DMS 273 treated with DMSO at 0.1 percent for 48 hours (cell line): Measurements from ENCODE around the gene PAPLN.
A peak's percentile ranks its signal among the peaks of the same experiment; 100 is the strongest.
"Not testable (repeated sequence)": the region's sequence is repeated elsewhere in the genome, so short reads cannot be mapped to it uniquely, and the experiment has no call there.

Experiments
- DNase-seq: peaks from one replicate; lab custom pipeline; 2025; lab: John Stamatoyannopoulos, UW

Gene PAPLN

GRCh38 chr14:73237219-73237785 lies at the start of gene PAPLN:
TSS of gene PAPLN (plus strand) at chr14:73237506. CDS start at chr14:73239779, 2,273 bp downstream.
- no peak for DNase-seq

GRCh38 chr14:73188501-73188911 lies 48.8 kb upstream of the PAPLN start:
- no peak for DNase-seq

DNA sequence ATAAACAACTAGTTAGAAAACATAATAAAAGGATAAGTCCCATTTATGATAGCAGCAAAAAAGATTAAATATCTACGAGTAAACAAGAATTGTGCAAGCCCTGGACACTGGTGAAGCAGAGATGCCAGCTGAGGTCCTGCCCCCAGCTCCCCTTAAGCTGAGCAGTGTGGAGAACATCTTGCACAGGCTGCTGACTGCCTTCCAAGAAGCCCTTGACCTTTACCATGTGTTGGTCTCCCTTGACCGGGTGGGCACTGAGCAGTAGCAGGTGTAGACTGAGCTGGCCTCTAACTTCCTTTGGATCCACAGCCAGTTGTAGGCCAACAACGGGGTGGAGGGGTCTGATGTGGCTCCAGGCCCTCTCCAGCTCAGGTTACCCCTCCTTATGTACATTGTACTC lies 47.7 kb upstream of the PAPLN start:
- no peak for DNase-seq

GRCh38 chr14:73191441-73191840 lies 45.9 kb upstream of the PAPLN start:
- no peak for DNase-seq

GRCh38 chr14:73194306-73194705 lies 43.0 kb upstream of the PAPLN start:
- not testable (repeated sequence) for DNase-seq

DNA sequence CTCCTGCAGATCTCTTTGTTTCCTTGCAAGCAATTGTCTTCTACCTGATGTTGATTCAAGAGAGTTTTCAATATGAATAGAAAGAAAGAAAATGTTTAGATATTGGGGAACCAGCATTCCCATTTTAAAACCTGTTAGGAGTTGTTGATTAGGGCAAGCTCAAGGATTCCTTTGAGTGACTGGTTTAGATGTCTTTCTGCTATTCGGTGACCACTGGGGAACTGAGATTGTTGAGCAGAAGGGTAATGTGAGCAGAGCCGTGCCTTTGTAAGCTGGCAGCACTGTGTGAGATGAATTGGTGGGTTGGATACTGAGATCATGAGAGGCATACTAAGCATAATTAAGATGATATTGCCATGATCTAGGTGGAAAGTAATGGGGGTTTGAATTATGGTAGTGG lies 39.1 kb upstream of the PAPLN start:
- no peak for DNase-seq

- DNase-seq, result no peak
Measured at GRCh38 chr14:73203527-73203926, 33.8 kb upstream of the PAPLN start.

DNA sequence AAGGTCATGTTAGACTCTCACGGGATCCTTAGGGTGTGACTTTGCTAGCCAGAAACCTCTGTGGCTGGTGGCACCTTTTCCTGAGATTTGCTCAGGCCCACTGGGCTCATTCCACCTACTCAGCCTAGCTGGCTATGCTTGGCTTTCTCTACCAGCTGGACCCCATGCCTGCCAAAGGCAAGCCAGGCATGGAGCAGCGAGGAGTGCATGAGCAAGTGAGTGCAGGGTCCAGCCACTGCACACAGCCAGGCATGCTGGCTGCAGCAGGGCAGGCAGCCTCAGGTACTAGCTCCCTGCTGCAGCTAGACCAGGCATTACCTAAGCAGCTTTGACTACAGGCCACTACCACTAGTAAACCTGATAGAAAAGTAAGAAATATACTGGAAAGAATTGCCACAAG lies 29.7 kb upstream of the PAPLN start:
- no peak for DNase-seq

- no peak for DNase-seq
Measured at GRCh38 chr14:73208390-73208789, 28.9 kb upstream of the PAPLN start.

DNA sequence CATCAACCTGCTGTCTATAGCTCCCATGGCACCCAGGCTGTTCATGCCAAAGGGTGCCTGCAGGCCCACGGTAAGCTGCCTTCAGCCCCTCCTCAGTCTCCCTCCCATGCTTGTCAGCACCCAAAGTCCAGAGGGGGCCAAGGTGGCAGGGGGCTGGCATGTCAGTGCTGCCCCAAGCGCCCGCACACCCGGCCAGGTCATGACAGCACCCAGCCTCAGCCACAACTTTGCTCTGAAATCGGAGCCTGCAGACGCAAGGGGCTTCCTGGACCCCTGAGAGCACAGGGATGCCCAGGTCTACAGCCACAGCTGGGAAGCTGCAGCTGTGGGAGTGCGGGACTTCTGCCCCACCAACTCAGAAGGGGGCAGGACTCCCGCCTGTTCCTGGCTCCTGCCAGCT lies 28.5 kb upstream of the PAPLN start:
- no peak for DNase-seq

GRCh38 chr14:73209953-73210352 lies 27.4 kb upstream of the PAPLN start:
- DNase-seq, result no peak

- DNase-seq, result no peak
Measured at GRCh38 chr14:73211251-73212040, 25.9 kb upstream of the PAPLN start.

DNA sequence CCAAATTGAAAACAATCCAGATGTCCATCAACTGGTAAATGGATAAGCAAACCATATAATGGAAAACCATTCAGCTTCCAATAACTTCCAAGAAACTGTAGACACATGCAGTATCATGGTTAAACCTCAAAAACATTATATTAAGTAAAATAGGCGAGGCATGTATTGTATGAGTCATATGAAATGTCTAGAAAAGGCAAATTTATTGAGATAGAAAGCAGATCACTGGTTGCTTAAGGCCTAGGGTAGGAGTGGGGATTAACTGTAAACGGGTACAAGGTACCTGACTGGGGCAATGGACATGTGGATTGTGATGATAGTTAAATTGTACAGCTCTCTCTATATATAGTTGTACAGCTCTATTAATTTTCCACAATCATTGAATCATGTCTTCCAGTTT lies 21.3 kb upstream of the PAPLN start:
- DNase-seq, result no peak

DNA sequence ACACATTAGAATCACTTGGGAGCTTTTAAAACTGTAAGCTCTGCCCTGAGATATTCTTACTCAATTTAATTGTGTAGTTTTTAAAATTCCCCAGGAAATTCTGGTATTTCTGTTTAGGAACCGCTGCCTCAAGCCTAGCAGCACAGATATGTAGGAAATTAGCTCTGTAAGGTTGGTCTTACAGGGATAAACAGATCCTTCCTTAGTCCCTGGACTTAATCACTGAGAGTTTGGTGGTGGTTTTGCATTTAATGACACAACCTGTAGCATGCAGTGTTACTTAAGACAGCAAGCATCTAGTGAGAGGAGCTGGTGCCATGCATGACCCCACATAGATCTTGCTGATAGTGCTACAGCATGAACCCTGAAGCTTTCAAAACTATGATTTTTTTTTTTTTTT lies 19.9 kb upstream of the PAPLN start:
- DNase-seq, result no peak

DNA sequence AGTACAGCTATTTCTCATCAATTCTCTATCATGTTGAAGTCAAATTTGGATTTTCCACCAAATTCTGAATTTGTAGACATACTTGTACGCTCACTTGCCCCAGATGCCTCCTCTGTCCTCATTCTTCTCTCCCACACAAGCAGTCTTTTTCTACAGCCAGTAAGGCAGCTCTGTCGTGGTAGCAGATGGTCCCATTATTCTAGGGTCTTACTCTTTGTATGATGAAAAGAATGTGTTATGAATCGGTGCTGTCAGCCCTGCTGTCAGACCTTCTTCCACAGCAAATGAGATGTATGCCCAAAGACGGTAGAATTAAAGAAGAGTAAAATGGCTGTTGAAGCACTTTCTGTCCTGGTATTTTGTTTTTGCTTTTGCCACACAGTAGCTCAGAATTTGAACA lies 17.2 kb upstream of the PAPLN start:
- DNase-seq, result no peak

GRCh38 chr14:73220634-73221033 lies 16.7 kb upstream of the PAPLN start:
- DNase-seq, result no peak

GRCh38 chr14:73221945-73222344 lies 15.4 kb upstream of the PAPLN start:
- DNase-seq, result no peak

DNA sequence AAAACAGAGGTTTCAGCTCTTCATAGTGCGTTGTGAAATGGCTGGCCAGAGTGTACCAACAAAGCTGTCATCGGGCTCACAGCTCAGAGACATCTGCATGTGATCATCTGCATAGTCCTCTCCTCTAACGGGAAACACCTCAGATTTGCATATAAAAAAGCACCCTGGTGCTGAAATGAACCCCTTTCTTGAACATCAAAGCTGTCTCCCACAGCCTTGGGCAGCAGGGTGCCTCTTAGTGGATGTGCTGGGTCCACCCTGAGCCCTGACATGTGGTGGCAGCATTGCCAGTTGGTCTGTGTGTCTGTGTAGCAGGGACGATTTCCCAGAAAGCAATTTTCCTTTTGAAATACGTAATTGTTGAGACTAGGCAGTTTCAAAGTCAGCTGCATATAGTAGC lies 14.3 kb upstream of the PAPLN start:
- no peak for DNase-seq

DNA sequence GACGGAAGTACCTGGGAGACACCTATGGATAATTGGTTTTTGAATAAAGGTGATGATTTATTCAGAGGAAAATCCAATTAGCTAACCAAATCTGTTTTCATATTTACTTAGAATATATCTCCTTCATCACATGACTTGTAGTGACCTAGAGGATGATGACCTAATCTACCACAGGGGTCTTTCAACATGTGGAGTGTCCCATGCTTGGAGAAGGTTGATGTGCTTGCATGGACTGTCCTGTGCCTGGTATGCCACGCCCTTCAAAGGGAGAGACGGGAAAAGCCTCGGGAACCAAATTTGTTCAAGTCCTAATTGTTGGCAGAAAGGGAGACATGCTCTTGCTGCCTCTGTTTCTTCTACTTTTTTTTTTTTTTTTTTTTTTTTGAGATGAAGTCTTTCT lies 11.8 kb upstream of the PAPLN start:
- no peak for DNase-seq

GRCh38 chr14:73227812-73228781 lies 9.2 kb upstream of the PAPLN start:
- DNase-seq, result peak; percentile 69

GRCh38 chr14:73230051-73230450 lies 7.3 kb upstream of the PAPLN start:
- no peak for DNase-seq

DNA sequence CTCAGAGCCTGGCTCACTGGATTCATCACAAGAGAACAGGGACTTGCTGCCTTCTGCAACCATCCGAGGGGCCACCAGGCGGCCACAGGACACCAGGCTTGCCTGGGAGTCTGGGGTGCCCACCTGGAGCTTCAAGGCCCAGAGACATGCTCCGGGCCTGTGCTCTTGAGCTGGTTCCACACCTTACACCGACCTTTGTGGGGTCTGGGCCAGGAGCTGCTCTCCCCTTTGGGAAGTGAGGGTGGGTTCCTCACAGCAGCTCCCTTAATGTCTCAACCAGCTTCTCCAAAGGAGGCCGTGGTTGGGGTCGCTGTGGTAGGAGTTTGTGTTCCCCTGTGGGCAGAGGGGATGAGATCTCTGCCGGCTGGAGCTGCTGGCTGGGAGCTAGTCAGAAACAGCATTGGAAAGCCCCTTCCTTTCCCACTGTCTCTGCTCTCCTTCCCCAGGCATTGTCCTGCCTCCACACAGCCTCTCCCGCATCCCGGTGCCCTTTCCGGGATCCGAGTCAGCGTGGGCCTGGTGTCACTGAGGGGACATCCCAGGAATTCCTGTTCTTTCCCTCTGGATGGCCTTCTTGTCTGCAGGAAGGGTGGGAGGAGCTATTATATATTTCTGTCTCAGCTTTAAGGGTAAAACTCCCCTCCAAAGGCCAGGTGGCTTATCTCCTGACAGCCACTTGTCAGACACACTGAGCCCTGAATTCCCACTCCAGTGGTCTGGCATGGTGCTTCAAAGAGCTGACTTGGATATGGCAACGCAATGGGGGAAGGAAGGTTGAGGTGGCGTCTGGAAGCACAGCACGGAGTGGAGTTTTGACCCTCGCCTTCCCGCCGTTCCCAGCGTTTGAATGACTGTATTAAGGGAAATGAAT lies 5.1 kb upstream of the PAPLN start:
- DNase-seq, result no peak
